ENCODE data around the gene LRP4. TPM values are rescaled to one million over a fixed set of nuclear protein-coding genes. Genes with fewer than 3 reads are reported as not detected.
"Not testable (repeated sequence)": the region's sequence is repeated elsewhere in the genome, so short reads cannot be mapped to it uniquely, and the experiment has no call there.

Gene LRP4
- total RNA-seq, 1 donor from 2014 or later = not detected

DNA sequence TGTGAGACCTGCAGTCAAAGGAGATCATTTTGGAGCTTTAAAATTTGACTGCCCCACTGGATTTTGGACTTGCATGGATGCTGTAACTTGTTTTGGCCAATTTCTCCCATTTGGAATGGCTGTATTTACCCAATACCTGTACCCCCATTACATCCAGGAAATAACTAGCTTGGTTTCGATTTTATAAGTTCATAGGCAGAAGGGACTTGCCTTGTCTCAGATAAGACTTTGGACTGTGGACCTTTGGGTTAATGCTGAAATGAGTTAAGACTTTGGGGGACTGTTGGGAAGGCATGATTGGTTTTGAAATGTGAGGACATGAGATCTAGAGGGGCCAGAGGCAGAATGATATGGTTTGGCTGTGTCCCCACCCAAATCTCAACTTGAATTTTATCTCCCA is 10.4 kb upstream of the LRP4 start:
- intact Hi-C loops (cut with micrococcal nuclease) = not testable (repeated sequence)

DNA sequence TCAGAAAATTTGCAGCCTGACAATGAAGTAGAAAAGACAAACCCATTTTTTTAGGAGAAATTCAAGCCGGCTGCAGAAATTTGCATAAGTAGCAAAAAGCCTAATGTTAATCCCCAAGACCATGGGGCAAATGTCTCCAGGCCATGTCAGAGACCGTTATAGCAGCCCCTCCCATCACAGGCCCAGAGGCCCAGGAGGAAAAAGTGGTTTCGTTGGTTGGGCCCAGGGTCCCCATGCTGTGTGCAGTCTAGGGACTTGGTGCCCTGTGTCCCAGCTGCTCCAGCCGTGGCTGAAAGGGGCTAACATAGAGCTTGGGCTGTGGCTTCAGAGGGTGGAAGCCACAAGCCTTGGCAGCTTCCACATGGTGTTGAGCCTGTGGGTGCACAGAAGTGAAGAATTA is 9.6 kb upstream of the LRP4 start:
- intact Hi-C loops (cut with micrococcal nuclease) = not testable (repeated sequence)

DNA sequence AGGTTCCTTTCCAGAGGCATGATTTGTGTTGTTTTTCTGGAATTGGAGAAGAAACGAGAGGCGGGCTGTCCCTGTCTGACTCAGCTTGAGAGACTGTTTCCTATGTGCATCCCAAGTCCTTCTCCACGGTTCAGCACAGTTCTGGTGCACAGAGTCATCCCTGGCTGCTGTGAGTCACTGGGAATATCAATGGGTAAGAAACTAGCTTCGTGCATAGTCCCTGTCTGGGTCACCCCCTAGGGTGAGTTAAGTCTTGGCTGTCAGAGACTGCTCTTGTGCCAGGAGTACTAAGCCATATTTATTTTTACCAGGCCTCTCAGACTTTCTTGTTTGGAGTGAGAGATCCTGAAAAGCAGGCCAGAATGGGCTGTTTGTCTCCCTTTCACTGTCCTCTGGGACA is 2.4 kb upstream of the LRP4 start:
- intact Hi-C loops (cut with micrococcal nuclease) = loop anchor here (1.0 kb wide), 4 partner anchors 16 to 241 kb away; partner anchors contain the start of gene CSTPP1

DNA sequence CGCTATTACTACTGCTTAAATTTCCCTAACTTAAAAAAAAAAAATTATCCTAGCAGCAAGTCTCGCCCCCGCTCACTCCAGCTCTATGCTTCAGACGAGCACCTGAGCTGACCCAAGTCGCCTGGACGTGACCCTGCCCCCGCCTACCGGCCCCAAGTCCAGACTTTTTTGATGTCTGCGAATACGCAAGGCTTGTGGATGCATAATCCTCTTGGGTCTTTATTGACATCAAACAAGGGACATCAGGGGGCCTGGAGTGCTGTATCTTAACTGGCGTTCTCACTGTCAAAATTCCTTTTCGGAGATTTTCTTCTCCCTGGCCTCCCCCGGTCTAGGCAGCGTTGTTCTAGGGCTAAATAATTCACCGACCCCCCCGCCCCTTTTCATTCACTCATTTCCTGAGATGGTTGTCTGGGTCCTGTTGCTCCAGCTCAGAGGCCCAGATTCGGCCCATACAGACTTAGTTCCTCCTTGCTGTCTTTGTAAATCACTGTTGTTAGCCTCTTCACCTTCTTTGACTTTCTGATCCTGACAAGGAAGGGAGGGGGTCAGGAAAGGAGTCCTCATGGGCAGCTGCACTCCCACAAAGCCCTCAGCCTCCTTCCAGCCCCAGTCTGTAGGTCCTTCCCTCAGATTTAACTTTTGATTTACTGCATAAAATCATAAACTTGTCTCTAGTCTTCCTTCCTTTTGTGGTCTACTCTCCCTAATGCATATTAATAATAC is 601 bp upstream of the LRP4 start:
- intact Hi-C loops (cut with micrococcal nuclease) = no loop called here

DNA sequence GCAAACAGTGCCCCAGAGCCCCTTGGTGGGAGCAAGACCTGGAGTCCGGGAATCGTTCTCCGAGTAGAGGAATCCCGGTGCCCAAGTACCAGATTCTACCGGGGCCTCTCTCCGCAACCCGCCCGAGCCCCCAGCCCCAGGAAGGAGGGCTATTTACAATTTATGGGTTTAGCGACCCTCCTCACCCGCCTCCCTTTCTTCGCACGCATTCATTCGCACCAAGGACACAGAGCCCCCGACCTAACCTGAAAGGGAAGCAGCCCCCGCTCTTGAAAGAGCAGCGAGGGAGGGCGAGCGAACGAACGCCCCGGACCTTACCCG is 628 bp downstream of the LRP4 start:
- intact Hi-C loops (cut with micrococcal nuclease) = no loop called here

DNA sequence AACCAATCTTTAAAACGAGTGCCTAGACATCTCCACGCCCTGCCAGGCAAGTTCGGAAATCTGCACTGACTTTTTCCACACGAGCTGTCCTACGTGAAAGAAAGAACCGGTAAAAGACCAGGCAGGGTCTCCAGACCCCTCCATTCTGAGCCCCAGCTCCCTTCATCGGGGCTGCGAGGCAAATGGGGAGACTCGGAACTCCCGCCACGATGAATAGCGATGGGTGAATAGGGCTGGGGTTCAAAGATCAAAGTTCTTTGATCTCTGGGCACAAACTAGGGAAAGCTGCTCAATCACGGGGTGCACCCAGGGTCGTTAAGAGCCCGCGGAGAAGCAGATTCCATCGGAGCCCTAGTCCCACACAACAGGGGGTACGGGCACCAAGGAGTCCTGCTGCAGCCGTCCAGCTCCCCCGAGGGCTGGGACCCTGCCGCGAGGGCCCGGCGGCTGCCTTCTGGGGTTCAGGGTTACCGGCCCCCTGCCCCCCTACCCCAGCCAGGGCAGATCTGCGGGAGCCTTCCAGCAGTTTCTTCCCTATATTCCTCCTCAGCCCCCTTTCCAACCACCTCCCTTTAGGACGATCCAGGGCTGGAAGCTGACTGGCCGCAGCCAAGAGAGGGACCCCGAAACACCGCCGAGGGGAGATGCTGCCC is 1.1 kb downstream of the LRP4 start:
- intact Hi-C loops (cut with micrococcal nuclease) = no loop called here

DNA sequence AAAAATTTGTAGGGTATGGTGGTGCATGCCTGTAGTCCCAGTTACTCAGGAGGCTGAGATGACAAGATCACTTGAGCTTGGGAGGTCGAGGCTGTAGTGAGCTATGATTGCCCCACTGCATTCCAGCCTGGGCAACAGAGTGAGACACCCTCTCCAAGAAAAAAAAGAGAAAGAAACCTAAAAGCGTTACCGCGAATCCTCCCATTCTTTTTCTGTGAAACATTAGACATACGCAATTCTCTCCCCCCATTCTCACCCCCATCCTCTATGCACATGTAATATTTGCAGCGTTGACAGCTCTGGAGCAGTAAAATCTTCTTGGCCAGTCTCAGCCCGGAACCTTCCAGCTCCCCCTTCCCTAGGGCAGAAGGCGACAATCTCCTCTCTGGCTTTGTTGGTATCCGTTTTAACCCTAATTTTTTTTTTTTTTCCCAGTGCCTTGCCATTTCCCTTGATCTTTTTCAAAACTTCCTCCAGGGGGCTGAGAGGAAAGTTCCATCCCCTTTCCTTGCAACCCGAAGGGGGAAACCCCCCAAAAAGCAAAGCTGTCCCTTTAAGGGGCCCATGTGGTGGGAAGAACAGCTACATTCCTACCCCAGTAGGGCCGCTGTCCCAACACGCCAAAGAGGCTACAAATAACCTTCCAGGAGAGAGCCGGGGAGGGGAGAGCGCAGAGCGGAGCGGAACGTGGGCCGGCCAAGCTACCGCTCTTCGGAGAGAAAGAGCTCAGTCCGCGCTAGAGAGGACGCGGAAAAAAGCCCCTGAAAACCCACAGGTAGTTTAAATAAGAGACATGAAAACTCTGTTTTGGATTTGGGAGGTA is 1.9 kb downstream of the LRP4 start:
- intact Hi-C loops (cut with micrococcal nuclease) = no loop called here

DNA sequence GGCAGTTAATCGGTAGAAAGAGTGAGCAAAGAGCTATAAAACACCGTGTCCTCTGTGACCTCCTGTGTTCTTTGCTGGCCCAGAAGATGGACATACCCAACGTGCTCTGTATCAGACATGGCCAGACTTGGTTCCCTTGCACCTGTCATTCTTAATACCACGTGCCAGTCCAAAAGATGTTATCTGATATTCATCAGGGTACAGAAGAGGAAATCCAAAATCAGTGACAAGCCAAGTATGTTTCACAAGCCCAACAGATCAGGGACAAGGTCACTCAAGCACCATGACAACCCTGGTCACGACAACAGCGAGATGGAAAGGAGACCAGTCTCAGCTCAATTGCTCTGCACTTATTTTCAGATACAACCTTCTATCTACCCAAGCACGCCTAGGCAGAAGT is 3.4 kb downstream of the LRP4 start:
- intact Hi-C loops (cut with micrococcal nuclease) = no loop called here

DNA sequence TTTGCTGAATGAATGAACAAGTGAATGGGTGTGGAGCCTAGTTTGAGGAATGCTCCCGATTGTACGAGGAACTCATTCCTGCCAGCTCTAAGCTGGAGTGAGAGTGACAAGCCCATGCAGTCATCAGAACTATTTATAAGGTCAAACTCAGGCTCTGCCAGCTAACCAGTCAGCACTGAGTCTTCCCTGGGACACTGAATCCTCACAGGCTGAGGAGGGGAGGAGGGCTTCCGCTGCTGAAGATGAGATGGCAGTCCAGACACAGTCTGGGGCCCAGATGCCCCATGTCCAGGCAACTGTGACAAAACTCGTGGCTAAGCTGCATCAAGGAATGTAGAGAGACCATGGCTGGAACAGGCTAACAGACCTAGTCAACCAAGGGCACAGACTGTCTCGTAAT is 4.0 kb downstream of the LRP4 start:
- intact Hi-C loops (cut with micrococcal nuclease) = no loop called here

DNA sequence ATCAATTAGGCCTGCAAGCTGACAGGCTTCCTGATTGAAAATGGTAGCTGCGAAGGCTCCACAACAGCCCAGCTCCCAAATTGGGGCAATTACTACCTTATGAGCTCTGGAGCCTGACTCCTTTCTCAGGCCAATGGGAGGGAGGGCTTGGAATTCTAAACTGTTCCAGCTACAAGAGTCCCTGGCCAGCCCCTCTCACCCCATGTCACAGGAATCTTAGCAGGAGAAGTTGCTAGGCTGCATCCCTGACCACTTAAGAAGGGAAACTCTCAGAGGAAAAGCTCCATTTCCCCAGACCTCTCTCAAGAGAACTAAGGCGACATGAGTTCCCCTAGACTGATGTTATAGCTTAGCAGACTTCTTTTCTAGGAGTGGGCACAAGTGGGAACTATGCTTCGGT is 4.9 kb downstream of the LRP4 start:
- intact Hi-C loops (cut with micrococcal nuclease) = no loop called here

DNA sequence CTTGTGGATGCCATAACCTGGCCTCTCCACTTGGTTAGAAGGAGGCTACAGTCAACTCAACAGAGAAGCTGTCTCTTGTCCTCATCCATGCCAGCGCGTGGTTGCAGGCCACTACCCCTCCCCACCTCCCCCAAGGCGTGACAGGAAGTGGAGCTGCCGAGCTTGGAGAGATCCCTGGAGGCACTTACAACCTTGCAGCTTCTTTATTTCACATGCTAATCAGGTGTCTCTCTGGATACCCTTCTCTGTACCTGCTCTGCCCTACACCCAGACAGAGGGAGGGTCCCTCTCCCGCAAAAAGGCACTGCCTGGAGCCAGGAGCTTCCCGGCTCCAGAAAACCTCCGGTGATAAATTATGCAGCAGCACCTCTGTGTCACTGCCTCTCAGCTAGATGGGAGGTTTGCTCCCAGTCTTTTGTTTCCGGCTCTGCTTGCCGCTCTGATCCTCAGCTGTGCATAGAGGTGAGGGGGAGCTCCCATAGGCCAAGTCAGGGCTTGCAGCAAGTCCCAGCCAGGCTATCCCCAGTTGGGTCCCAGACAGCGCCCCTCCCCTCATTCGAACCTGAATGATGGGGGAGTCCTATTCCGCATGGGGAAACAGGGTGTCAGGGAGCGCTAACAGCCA is 5.7 kb downstream of the LRP4 start:
- intact Hi-C loops (cut with micrococcal nuclease) = no loop called here

DNA sequence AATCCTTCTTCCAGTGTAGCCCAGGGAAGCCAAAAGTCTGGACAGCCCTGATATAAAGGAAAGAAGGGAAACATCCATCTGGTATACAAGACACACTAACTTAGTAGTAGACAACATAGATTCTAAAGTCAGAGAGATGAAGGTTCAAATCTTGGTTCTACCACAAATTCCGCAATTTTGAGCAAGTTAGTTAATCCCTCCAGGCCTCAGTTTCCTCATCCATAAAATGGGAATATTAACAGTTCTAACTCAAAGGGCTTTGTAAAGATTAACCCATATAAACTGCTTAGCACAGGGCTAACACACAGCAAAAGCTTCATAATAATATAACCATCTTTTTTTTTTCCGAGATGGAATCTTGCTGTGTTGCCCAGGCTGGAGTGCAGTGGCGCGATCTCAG is 10.7 kb downstream of the LRP4 start:
- intact Hi-C loops (cut with micrococcal nuclease) = loop anchor here (10.0 kb wide), 1 partner anchor 57 kb away; no protein-coding TSS in a partner anchor

DNA sequence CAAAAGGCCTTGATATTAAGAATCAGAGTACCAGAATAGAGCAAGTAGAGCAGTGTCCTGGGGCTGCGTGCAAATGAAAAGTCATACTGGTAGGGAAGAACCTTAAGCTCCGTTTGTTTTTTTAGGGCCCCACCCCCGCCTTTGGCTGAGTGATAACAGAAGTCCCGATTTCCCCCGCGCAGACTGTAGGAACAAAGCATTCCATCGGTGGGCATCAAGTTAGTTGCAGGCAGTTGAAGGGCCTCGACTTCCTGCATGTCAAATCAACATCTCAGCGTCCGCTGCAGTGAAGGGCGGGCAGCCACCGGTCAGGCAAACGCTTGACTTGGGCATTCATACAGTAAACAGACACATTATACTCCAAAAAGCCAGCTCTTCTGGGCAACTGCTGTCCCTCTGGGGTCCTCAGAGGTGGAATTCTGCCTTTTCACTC is 11.7 kb downstream of the LRP4 start:
- intact Hi-C loops (cut with micrococcal nuclease) = loop anchor here (10.0 kb wide), 1 partner anchor 58 kb away; no protein-coding TSS in a partner anchor

DNA sequence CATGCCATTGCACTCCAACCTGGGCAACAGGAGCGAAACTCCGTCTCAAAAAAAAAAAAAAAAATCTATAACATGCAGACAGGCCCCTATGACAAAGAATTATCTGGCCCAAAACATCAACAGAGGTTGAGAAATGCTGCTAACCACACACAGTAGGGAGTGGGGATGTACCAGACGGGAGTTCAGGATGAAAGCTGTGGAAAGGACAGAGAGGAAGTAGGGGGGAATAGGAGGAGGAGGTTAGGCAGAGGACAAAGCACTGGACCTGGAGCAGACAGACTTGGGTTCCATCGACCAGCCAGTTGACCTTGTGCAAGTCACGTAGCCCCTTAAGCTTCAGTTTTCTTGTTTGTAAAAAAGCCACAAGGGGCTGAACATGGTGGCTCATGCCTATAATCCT is 12.5 kb downstream of the LRP4 start:
- intact Hi-C loops (cut with micrococcal nuclease) = loop anchor here (10.0 kb wide), 1 partner anchor 59 kb away; no protein-coding TSS in a partner anchor

DNA sequence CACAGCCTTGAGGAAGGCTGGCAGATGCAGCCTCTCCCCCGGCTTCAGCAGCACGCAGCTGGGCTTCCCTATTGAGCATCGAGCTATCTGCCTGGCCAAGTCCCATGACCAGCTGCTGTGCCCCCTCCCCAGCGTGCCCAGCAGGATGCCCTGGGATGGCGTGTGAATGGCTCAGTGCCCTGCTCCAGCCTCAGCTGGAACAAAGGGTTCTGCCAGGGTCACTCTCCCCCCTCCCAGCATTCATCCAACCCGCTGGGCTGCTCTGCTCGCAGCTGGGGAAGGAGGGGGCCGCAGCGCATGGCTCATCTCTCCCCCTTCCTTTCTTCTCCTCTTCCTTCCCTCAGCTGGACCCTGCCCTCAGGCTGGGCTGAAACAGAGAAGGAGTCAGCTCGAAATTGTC is 14.5 kb downstream of the LRP4 start:
- intact Hi-C loops (cut with micrococcal nuclease) = loop anchor here (10.0 kb wide), 1 partner anchor 61 kb away; no protein-coding TSS in a partner anchor

DNA sequence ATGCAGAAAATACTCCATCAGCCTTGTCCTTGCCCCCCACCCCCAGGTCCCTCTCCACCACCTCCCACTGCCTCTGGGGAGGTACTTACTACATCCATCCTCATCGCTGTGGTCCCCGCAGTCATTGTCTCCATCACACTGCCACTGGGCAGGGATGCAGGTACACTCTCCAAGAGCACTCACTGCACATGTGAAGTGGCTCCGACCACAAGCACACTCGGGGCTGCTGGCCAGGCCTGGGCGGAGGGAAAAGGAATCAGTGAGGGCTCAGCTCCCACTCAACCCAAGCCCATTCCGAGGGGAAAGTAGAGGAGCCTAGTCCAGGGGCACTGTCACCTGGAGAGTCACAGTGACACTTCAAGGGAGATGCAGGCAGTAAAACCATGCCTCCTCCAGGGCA is 15.7 kb downstream of the LRP4 start:
- intact Hi-C loops (cut with micrococcal nuclease) = loop anchor here (10.0 kb wide), 1 partner anchor 62 kb away; no protein-coding TSS in a partner anchor

DNA sequence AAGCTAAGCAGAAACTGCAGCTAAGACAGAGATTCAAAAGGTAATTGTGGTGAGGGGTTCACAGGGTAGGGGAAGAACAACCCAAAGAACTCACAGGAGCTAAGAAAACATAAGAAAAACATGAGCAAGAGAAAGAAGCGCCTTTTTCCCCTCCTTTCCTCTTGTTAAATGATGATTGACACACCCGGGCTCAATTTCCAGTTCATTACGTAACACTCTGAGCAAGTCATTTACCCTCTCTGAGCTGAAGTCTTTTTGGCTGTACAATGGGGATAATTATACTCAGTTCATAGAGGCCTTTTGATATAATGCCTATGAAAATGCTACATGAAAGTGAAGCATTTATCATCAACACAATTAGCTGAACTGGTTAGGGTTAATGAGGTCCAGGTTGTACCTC is 17.2 kb downstream of the LRP4 start:
- intact Hi-C loops (cut with micrococcal nuclease) = loop anchor here (10.0 kb wide), 1 partner anchor 64 kb away; no protein-coding TSS in a partner anchor

DNA sequence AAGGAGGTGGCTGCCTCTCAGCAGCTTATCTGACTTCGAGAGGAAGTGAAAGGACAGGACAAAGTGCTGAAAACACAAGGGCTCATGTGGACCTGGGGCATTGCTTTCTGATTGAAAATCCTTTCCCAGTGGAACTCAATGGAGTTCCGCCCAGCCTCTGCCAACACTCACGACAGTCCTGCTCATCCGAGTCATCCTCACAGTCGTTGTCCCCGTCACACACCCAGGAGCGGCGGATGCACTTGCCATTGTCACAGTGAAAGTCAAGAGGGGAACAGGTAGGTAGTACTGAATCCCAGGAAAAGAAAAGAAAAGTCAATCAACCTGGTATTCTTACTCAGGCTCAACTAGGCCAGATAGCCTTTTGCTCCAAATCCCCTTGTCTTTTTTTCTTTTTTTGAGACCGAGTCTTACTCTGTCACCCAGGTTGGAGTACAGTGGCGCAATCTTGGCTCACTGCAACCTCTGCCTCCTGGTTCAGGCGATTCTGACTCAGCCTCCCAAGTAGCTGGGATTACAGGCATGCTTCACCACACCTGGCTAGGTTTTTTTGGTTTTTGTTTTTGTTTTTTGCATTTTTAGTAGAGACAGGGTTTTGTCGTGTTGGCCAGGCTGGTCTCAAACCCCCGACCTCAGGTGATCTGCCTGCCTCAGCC is 18.1 kb downstream of the LRP4 start:
- intact Hi-C loops (cut with micrococcal nuclease) = loop anchor here (10.0 kb wide), 1 partner anchor 65 kb away; no protein-coding TSS in a partner anchor

DNA sequence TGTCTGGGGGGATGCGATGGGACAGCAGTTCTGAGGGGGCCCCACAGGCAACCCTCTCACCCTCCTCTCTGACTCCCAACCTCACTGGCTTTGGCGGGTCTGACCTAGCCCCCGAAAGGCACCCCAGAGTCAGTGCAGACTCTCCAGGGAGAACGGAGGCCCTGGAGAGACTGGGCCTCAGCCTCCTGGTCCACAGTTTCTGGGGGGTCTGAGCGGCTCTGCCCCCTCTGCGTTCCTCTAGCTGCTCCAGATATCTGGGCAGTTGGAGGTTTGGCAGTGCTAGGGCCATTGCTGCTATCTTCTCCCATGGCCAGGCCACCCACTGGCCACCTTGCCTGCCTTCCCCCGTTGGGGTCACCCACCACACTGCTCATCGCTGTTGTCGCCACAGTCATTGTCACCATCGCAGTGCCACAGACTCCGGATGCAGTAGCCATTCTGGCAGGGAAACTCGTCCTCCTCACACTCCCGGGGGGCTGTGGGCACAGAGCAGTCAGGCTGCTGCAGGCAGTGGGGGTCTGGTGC is 18.8 kb downstream of the LRP4 start:
- intact Hi-C loops (cut with micrococcal nuclease) = loop anchor here (10.0 kb wide), 1 partner anchor 65 kb away; no protein-coding TSS in a partner anchor

DNA sequence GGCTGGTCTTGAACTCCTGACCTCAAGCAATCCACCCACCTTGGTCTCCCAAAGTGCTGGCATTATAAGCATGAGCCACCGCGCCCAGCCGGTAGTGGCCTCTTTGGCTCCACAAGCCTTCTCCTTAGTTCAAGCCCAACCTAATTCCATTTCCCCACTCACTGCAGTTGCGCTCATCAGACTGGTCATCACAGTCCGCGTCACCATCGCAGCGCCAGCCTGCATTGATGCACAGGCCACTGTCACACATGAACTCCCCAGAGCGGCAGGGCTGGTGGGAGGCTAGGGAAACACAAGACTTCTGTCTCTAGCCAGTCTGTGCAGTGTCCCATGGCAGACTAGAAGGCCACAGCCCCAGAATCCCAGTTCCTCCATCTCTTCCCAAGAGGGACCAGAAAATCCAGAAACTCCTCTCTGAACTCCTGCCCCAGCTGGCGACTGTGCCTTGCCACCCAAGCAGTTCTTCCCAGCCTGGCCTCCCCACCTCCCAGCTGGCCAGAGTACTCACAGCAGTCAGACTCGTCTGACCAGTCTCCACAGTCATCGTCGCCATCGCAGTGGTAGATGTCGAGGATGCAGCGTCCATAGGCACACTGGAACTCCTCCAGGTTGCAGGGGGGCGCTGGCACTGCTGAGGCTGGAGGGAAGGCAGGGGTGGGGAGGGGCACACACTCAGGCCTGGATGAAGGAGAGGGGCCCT is 19.8 kb downstream of the LRP4 start:
- intact Hi-C loops (cut with micrococcal nuclease) = no loop called here

All from T-helper 1 cell treated with Interleukin-12 subunit alpha and Interleukin-12 subunit beta and Interleukin-4 antibody, amounts not matched to agents 30 ng/mL and 1 ng/mL, for 36 hours (primary cell).